RWPE1 (cell line): Measurements from ENCODE around the gene ARRDC5.
"Not testable (repeated sequence)": the region's sequence is repeated elsewhere in the genome, so short reads cannot be mapped to it uniquely, and the experiment has no call there.

Experiments used
- CTCF ChIA-PET: fragments of 350-600 bp; sonication (Branson Sonifier 250); formaldehyde crosslinking; extraction: SDS; loops from one replicate; lab custom pipeline; 2021; lab: Yijun Ruan, JAX
- POLR2A ChIA-PET: fragments of 400-600 bp; formaldehyde crosslinking; extraction: SDS; loops from one replicate; lab custom pipeline; 2020; ENCODE audit warnings: antibody characterized with exemption; ENCODE audit not compliant: low non-redundant PET; lab: Yijun Ruan, JAX
- DNase-seq: peaks from one replicate; pipeline ENCODE4 v3.0.0; 2012; ENCODE audit warnings: low spot score
- H3K27ac ChIP-seq: fragments of 450-650 bp; 2 replicates; pipeline ENCODE4 v1.5.1; 2017
- CTCF ChIP-seq: fragments of 450-650 bp; conservative IDR thresholded peaks from 2 replicates; pipeline ENCODE4 v1.5.1; 2017; ENCODE audit warnings: low read depth, mild to moderate bottlenecking

Gene ARRDC5

GRCh38 chr19:4849019-4849418 is 53.7 kb downstream of the ARRDC5 start:
- no peak for TF ChIP-seq CTCF
- DNase-seq, result no peak
- no peak overlapping the region; the same call in 1 of the 2 replicates for H3K27ac ChIP-seq
- ChIA-PET POLR2A (no interaction called here), CTCF (no interaction called here)

- TF ChIP-seq CTCF, result no peak
- no peak for DNase-seq
- peak overlapping the region; percentile 19 for H3K27ac ChIP-seq
- ChIA-PET CTCF (no interaction called here), POLR2A (no interaction called here)
Observed at GRCh38 chr19:4847190-4847973, 55.3 kb downstream of the ARRDC5 start.

DNA sequence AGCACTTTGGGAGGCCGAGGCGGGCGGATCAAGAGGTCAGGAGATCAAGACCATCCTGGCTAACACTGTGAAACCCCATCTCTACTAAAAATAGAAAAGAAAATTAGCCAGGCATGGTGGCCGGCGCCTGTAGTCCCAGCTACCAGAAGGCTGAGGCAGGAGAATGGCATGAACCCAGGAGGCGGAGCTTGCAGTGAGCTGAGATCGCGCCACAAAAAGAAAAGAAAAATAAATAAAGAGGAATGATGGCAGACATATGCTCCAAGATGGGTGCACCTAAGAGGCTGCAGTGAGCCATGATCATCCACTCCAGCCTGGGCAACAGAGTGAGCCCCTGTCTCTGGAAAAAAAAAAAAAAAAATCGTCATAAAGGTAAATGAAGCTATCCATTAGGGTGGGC is 56.7 kb downstream of the ARRDC5 start:
- CTCF ChIA-PET, result interaction anchor here (0.6 to 1.3 kb wide), 2 partner anchors 9 to 37 kb away, joined by 4 to 5 read pairs; no protein-coding TSS in a partner anchor
- H3K27ac ChIP-seq, result peak overlapping the region; percentile 15; the same call in 1 of the 2 replicates
- not testable (repeated sequence) for DNase-seq
- POLR2A ChIA-PET, result interaction anchor here (0.6 to 0.7 kb wide), 2 partner anchors 10 to 21 kb away, joined by 4 to 8 read pairs; partner anchors contain the start of gene PLIN3

- ChIA-PET CTCF (interaction anchor here (0.5 to 1.3 kb wide), 4 partner anchors 17 to 65 kb away, joined by 3 to 4 read pairs (median 3); partner anchors contain the start of gene UHRF1), POLR2A (no interaction called here)
- DNase-seq, result no peak
- no peak for TF ChIP-seq CTCF
- H3K27ac ChIP-seq, result peak overlapping the region; percentile 15; the same call in 1 of the 2 replicates
Observed at GRCh38 chr19:4844348-4845179, 58.1 kb downstream of the ARRDC5 start.

DNA sequence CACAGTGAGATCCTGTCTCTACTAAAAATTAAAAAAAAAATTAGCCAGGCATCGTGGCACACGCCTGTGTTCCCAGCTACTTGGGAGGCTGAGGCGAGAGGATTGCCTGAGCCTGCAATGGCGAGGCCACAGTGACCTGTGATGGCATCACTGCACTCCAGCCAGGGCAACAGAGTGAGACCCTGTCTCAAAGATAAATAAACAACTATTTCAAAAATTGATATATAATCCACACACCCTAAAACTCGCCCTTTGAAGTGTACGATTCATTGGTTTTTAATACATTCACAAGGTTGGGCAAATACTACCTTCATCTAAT is 59.1 kb downstream of the ARRDC5 start:
- ChIA-PET CTCF (interaction anchor here (0.6 kb wide), 2 partner anchors 33 to 37 kb away, joined by 3 read pairs; no protein-coding TSS in a partner anchor), POLR2A (no interaction called here)
- peak overlapping the region; percentile 9; the same call in 1 of the 2 replicates for H3K27ac ChIP-seq
- DNase-seq, result no peak
- no peak for TF ChIP-seq CTCF
